Neural crest cell (in vitro differentiated cells): Measurements from ENCODE around the gene MBD4. TPM values are rescaled to one million over a fixed set of nuclear protein-coding genes. Genes with fewer than 3 reads are reported as not detected.
"Not testable (repeated sequence)": the region's sequence is repeated elsewhere in the genome, so short reads cannot be mapped to it uniquely, and the experiment has no call there.

Experiments
- DNase-seq: peaks from one replicate; pipeline ENCODE4 v3.0.0; 2021; ENCODE audit warnings: low read depth, mixed read lengths, low spot score
- H3K27ac Mint-ChIP-seq: one replicate; pipeline ENCODE4 v1.8.0; 2021; ENCODE audit warnings: mild to moderate bottlenecking, mixed read lengths; ENCODE audit not compliant: unreplicated experiment
- H3K27me3 Mint-ChIP-seq: 2 replicates; pipeline ENCODE4 v1.8.0; 2021; ENCODE audit warnings: low read depth, mild to moderate bottlenecking, mixed read lengths
- H3K36me3 Mint-ChIP-seq: 2 replicates; pipeline ENCODE4 v1.8.0; 2021; ENCODE audit warnings: low read depth, mild to moderate bottlenecking, mixed read lengths
- H3K4me1 Mint-ChIP-seq: 2 replicates; pipeline ENCODE4 v1.8.0; 2021; ENCODE audit warnings: mixed read lengths
- H3K4me3 Mint-ChIP-seq: one replicate; pipeline ENCODE4 v1.8.0; 2021; ENCODE audit warnings: mild to moderate bottlenecking, mixed read lengths
- H3K9me3 Mint-ChIP-seq: 2 replicates; pipeline ENCODE4 v1.8.0; 2021; ENCODE audit warnings: mixed read lengths
- total RNA-seq: library from RNA; stranded (reverse); gene quantifications from 2 replicates; pipeline ENCODE4 v1.2.1, GENCODE V29; 2021
- TF ChIP-seq, protein P1 (sequence below): fragments of 200-600 bp; sonication (generic); conservative IDR thresholded peaks from 2 replicates; pipeline ENCODE4 v1.5.0; 2021; ENCODE audit warnings: antibody characterized with exemption, mild to moderate bottlenecking

MBD4 gene
- total RNA-seq, 1 donor from 2014 or later: 37.8 TPM

- H3K27me3 Mint-ChIP-seq: no peaks in the 10 kb centered on the region
- peaks cover 19% of the 10 kb centered on the region for H3K4me1 Mint-ChIP-seq
- no peak overlapping the region for H3K4me3 Mint-ChIP-seq
- TF ChIP-seq, protein P1, sequence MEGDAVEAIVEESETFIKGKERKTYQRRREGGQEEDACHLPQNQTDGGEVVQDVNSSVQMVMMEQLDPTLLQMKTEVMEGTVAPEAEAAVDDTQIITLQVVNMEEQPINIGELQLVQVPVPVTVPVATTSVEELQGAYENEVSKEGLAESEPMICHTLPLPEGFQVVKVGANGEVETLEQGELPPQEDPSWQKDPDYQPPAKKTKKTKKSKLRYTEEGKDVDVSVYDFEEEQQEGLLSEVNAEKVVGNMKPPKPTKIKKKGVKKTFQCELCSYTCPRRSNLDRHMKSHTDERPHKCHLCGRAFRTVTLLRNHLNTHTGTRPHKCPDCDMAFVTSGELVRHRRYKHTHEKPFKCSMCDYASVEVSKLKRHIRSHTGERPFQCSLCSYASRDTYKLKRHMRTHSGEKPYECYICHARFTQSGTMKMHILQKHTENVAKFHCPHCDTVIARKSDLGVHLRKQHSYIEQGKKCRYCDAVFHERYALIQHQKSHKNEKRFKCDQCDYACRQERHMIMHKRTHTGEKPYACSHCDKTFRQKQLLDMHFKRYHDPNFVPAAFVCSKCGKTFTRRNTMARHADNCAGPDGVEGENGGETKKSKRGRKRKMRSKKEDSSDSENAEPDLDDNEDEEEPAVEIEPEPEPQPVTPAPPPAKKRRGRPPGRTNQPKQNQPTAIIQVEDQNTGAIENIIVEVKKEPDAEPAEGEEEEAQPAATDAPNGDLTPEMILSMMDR: no peak
- no peaks in the 10 kb centered on the region for H3K9me3 Mint-ChIP-seq
- DNase-seq: no peak
- peaks cover 2% of the 10 kb centered on the region for H3K36me3 Mint-ChIP-seq
- H3K27ac Mint-ChIP-seq: no peak overlapping the region
These were observed 22.4 kb downstream of the MBD4 start for GRCh38 chr3:129417326-129417725.

DNA sequence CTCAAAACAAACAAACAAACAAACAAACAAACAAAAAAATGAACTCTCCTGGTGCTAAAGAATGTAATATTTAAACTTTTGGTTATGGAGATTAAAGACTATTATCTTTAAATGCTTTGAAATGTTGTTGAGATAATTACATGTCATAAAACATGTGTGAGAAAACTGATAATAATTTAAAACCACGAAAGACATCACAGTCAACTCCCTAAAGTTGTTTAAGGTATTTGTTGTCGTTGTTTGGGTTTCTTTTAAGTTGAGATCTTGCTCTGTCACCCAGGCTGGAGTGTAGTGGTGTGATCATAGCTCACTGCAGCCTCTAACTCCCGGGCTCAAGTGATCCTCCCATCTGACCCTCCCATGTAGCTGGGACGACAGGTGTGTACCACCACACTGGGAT is 23.3 kb downstream of the MBD4 start:
- Mint-ChIP-seq H3K36me3 (peaks cover 2% of the 10 kb centered on the region), H3K27ac (no peak overlapping the region), H3K9me3 (no peaks in the 10 kb centered on the region), H3K4me3 (no peak overlapping the region), H3K4me1 (peaks cover 19% of the 10 kb centered on the region), H3K27me3 (no peaks in the 10 kb centered on the region)
- DNase-seq: no peak
- TF ChIP-seq, protein P1: no peak

- Mint-ChIP-seq H3K4me1 (peaks cover 19% of the 10 kb centered on the region), H3K27ac (no peak overlapping the region), H3K4me3 (no peak overlapping the region), H3K27me3 (no peaks in the 10 kb centered on the region), H3K36me3 (no peaks in the 10 kb centered on the region), H3K9me3 (no peaks in the 10 kb centered on the region)
- TF ChIP-seq, protein P1: no peak
- DNase-seq: no peak
These were observed 23.9 kb downstream of the MBD4 start for GRCh38 chr3:129415830-129416229.

- Mint-ChIP-seq H3K27ac (peak overlapping the region; percentile 40), H3K27me3 (no peaks in the 10 kb centered on the region), H3K36me3 (no peaks in the 10 kb centered on the region), H3K4me1 (peaks cover 19% of the 10 kb centered on the region), H3K9me3 (no peaks in the 10 kb centered on the region), H3K4me3 (no peak overlapping the region)
- DNase-seq: no peak
- TF ChIP-seq, protein P1: no peak
These were observed 24.4 kb downstream of the MBD4 start for GRCh38 chr3:129415378-129415777.

- no peak for DNase-seq
- no peaks in the 10 kb centered on the region for H3K9me3 Mint-ChIP-seq
- H3K27ac Mint-ChIP-seq: no peak overlapping the region
- H3K4me3 Mint-ChIP-seq: no peak overlapping the region
- H3K4me1 Mint-ChIP-seq: peaks cover 19% of the 10 kb centered on the region
- H3K36me3 Mint-ChIP-seq: no peaks in the 10 kb centered on the region
- TF ChIP-seq, protein P1: no peak
- no peaks in the 10 kb centered on the region for H3K27me3 Mint-ChIP-seq
These were observed 25.9 kb downstream of the MBD4 start for GRCh38 chr3:129413687-129414506.

DNA sequence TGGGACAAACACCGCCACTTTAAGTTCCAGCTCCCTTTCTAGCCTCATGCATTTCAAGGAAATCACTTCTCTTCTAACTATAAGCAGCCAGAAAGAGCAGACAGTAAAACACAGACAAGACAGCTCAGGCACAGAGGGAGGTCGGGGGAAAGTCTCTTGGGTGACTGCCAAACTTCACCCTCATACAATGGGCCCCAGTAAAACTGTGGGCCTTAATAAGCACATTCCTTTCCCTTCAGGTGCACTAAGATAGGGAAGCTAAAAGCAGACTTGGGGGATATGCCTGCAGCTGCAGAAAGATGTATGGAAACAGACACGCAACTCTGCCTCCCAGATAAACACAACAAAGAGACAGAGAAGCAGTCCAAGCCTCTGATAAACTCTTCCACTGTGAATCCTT is 26.5 kb downstream of the MBD4 start:
- H3K9me3 Mint-ChIP-seq, H3K27ac Mint-ChIP-seq, DNase-seq, H3K4me3 Mint-ChIP-seq, H3K36me3 Mint-ChIP-seq, H3K27me3 Mint-ChIP-seq: not testable (repeated sequence)
- H3K4me1 Mint-ChIP-seq: peaks cover 12% of the 10 kb centered on the region
